Transverse colon (tissue), 4 donors: Measurements from ENCODE around the gene LSM14B. TPM values are rescaled to one million over a fixed set of nuclear protein-coding genes. Genes with fewer than 3 reads are reported as not detected.

Experiments
- DNase-seq: peaks from one replicate; pipeline ENCODE4 v3.0.0-alpha.2; 2019
- H3K27ac ChIP-seq, 4 donors: fragments of 200-600 bp; sonication (generic); 2 replicates each; pipeline ENCODE4 v1.5.1; 2016 to 2018; ENCODE audit warnings: inconsistent platforms in 4 of 4
- H3K27me3 ChIP-seq: fragments of 200-600 bp; sonication (generic); 2 replicates; pipeline ENCODE4 v1.5.1; 2017; ENCODE audit warnings: inconsistent platforms
- H3K36me3 ChIP-seq, 4 donors: fragments of 200-600 bp; sonication (generic); 2 replicates each; pipeline ENCODE4 v1.5.1; 2017 to 2019; ENCODE audit warnings: inconsistent platforms in 4 of 4
- H3K4me1 ChIP-seq, 4 donors: fragments of 200-600 bp; sonication (generic); 2 replicates each; pipeline ENCODE4 v1.5.1; 2017 to 2020; ENCODE audit warnings: inconsistent platforms in 4 of 4
- H3K4me3 ChIP-seq, 4 donors: fragments of 200-600 bp; sonication (generic); 1 replicate in 1 of 4; 2 replicates in 3 of 4; pipeline versions ENCODE4 v1.5.1 to v1.6.1; 2017 to 2019; ENCODE audit warnings: inconsistent platforms in 4 of 4
- H3K9me3 ChIP-seq, 2 donors: fragments of 200-600 bp; sonication (generic); 2 replicates each; pipeline ENCODE4 v1.5.1; 2017 to 2019; ENCODE audit warnings: inconsistent platforms in 2 of 2
- CTCF ChIP-seq, 5 experiments: fragments of 200-600 bp in 3 of 5; fragments of 450-650 bp in 2 of 5; sonication (generic) in 3 of 5; IDR thresholded peaks; 1 replicate in 2 of 5; 2 replicates in 3 of 5; pipeline ENCODE4 v1.5.1; 2016 to 2017; ENCODE audit warnings: antibody characterized with exemption in 5 of 5, inconsistent platforms in 3 of 5, mild to moderate bottlenecking in 2 of 5, moderate library complexity in 1 of 5
- EP300 ChIP-seq: sonication (generic); formaldehyde crosslinking; IDR thresholded peaks from one replicate; pipeline ENCODE4 v1.6.1; 2017; ENCODE audit warnings: antibody characterized with exemption, low read depth
- POLR2A ChIP-seq: fragments of 450-650 bp; IDR thresholded peaks from one replicate; pipeline ENCODE4 v1.6.1; 2016; ENCODE audit warnings: antibody characterized with exemption, mild to moderate bottlenecking, moderate library complexity
- POLR2AphosphoS5 ChIP-seq, 3 donors: sonication (generic); formaldehyde crosslinking; IDR thresholded peaks; one replicate each; pipeline ENCODE4 v1.6.1; 2016; ENCODE audit warnings: antibody characterized with exemption in 3 of 3
- WGBS, 2 donors: methylation state at CpG; one replicate each; pipeline ENCODE4 v1.1.5; 2018; ENCODE audit warnings: low coverage in 1 of 2; 5-methylcytosine and 5-hydroxymethylcytosine counted together
- in situ Hi-C, 4 donors: fragments of 200-750 bp; cut with MboI; loops; one replicate each; pipeline versions ENCODE4 v1.15.0 to v1.15.1; 2017; ENCODE audit warnings: low sequenced_read_pairs in 3 of 4, low pct_ligation_motif_present in 1 of 4, low pct_unique_long_range_greater_than_20kb in 1 of 4
- intact Hi-C: fragments of 100-400 bp; cut with DNase I; formaldehyde crosslinking; loops from one replicate; pipeline ENCODE4 v1.15.1; 2023; ENCODE audit warnings: low total_unique reads
- total RNA-seq, 4 donors: library from RNA; depleted of rRNA; stranded (reverse); fragments of >200 nt; gene quantifications; one replicate each; pipeline ENCODE4 v1.1.0, GENCODE V29; 2016

The LSM14B gene
- total RNA-seq, 4 donors from 2014 or later, result 22.1 to 45.3 (median 35.6) TPM

DNA sequence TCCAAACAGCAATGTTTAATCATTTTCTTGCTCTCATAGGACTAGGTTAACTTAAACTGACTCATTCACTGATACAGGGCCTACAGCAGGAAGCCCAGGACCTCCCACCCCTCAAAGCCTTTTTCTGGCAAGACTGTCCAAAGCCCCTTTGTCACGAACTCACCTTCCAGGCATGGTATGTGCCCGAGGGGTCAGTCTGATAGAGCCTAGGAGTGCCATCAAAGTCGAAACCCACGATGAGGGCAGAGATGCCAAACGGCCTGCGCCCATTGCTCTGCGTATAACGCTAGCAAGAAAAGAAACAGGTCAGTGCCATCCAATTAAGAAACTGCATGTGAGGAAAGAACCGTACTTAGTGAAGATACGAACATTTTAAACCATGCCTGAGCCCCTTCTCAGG lies 16.6 kb downstream of the LSM14B start:
- H3K27ac ChIP-seq, result no peak overlapping the region
- H3K4me1 ChIP-seq, result peaks cover 14 to 24% (median 15%) of the 10 kb centered on the region in 4 donors
- H3K4me3 ChIP-seq, result no peak overlapping the region
- H3K27me3 ChIP-seq, result no peaks in the 10 kb centered on the region
- peaks cover 0 to 49% (median 17%) of the 10 kb centered on the region in 4 donors for H3K36me3 ChIP-seq
- no peak for TF ChIP-seq POLR2AphosphoS5 (IDR thresholded peaks at IDR 0.05)
- TF ChIP-seq EP300, result no peak
- 87 to 95% methylated on average over 3 to 10 of the region's 10 CpGs for WGBS, 2 donors
- intact Hi-C loops, result loop anchor here (5.0 kb wide), 2 partner anchors 77 to 117 kb away; no protein-coding TSS in a partner anchor
- in situ Hi-C loops, result loop anchor here in 1 of 4 donors (5.0 kb wide), 1 partner anchor 127 kb away; no protein-coding TSS in a partner anchor
- DNase-seq, result no peak
- H3K9me3 ChIP-seq, result no peaks in the 10 kb centered on the region

- intact Hi-C loops (loop anchor here (5.0 kb wide), 2 partner anchors 77 to 117 kb away; no protein-coding TSS in a partner anchor), in situ Hi-C loops (loop anchor here in 3 of 4 donors (5.0 to 10.0 kb wide), 3 partner anchors 115 to 127 kb away; no protein-coding TSS in a partner anchor)
- Histone ChIP-seq H3K27ac (no peak overlapping the region), H3K36me3 (peaks cover 0 to 48% (median 17%) of the 10 kb centered on the region in 4 donors), H3K4me3 (no peak overlapping the region), H3K27me3 (no peaks in the 10 kb centered on the region), H3K4me1 (peaks cover 16 to 25% (median 18%) of the 10 kb centered on the region in 4 donors), H3K9me3 (no peaks in the 10 kb centered on the region)
- no peak for DNase-seq
- TF ChIP-seq CTCF (IDR thresholded peaks at IDR 0.05), result no peak
- TF ChIP-seq EP300, result no peak
- TF ChIP-seq POLR2A, result no peak
- TF ChIP-seq POLR2AphosphoS5 (IDR thresholded peaks at IDR 0.05), result no peak
- 92% methylated on average over 13 of the region's 13 CpGs; no CpG with 5 or more reads in 1 of the 2 donors for WGBS, 2 donors
Measured at GRCh38 chr20:62139636-62140035, 17.4 kb downstream of the LSM14B start.

DNA sequence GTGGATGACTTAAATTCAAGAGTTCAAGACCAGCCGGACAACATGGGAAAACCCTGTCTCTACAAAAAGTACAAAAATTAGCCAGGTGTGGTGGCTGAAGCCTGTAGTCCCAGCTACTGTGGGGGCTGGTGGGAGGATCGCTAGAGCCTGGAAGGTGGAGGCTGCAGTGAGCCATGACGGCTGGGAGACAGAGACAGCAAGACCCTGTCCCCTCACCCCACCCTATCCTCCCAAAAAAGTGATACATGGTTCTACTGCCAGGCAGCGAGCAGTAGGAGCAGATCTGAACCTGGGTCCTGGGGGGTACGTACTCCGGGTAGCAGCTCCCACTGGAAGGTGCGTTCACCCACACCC lies 18.7 kb downstream of the LSM14B start:
- no peaks in the 10 kb centered on the region for H3K27me3 ChIP-seq
- in situ Hi-C loops, result loop anchor here in 2 of 4 donors (10.0 kb wide), 2 partner anchors 116 to 126 kb away; no protein-coding TSS in a partner anchor
- 74% methylated on average over 7 of the region's 7 CpGs; no CpG with 5 or more reads in 1 of the 2 donors for WGBS, 2 donors
- H3K4me1 ChIP-seq, result peaks cover 22 to 29% (median 27%) of the 10 kb centered on the region in 4 donors
- no peaks in the 10 kb centered on the region for H3K9me3 ChIP-seq
- H3K27ac ChIP-seq, result peak overlapping the region in 3 of 4 donors; percentile 9 to 97 (median 93)
- intact Hi-C loops, result no loop called here
- H3K36me3 ChIP-seq, result peaks cover 0 to 36% (median 12%) of the 10 kb centered on the region in 4 donors
- H3K4me3 ChIP-seq, result no peak overlapping the region
- no peak for DNase-seq
- TF ChIP-seq POLR2AphosphoS5 (IDR thresholded peaks at IDR 0.05) (no peak), CTCF (IDR thresholded peaks at IDR 0.05) (no peak)

- peaks cover 0 to 32% (median 12%) of the 10 kb centered on the region in 4 donors for H3K36me3 ChIP-seq
- WGBS, 2 donors, result 17 to 60% methylated on average over 2 to 14 of the region's 14 CpGs
- no peak for TF ChIP-seq POLR2A
- peak in 2 of 5 experiments; percentile 29 to 37 for TF ChIP-seq CTCF (IDR thresholded peaks at IDR 0.05)
- peak overlapping the region; percentile 93 to 97 (median 95) for H3K27ac ChIP-seq
- no peak for DNase-seq
- intact Hi-C loops (no loop called here), in situ Hi-C loops (loop anchor here in 2 of 4 donors (10.0 kb wide), 2 partner anchors 117 to 127 kb away; no protein-coding TSS in a partner anchor)
- H3K4me1 ChIP-seq, result peaks cover 22 to 29% (median 27%) of the 10 kb centered on the region in 4 donors
- no peaks in the 10 kb centered on the region for H3K9me3 ChIP-seq
- H3K4me3 ChIP-seq, result peak overlapping the region; percentile 89 to 98 (median 94)
- no peaks in the 10 kb centered on the region for H3K27me3 ChIP-seq
Measured at GRCh38 chr20:62141397-62142251, 19.3 kb downstream of the LSM14B start.
